Esophagus muscularis mucosa (tissue), 3 donors: ENCODE measurements around the gene SLFN12.

Source experiments
- POLR2A ChIP-seq: fragments of 450-650 bp; IDR thresholded peaks from one replicate; pipeline ENCODE4 v1.6.1; 2017; ENCODE audit warnings: antibody characterized with exemption, moderate library complexity, mild to moderate bottlenecking, low read depth
- TF ChIP-seq, protein P1 (sequence below), 3 experiments: fragments of 200-600 bp in 2 of 3; fragments of 450-650 bp in 1 of 3; sonication (generic) in 2 of 3; IDR thresholded peaks; one replicate each; pipeline ENCODE4 v1.5.1; 2017 to 2019; ENCODE audit warnings: antibody characterized with exemption in 3 of 3, mild to moderate bottlenecking in 2 of 3, moderate library complexity in 1 of 3

DNA sequence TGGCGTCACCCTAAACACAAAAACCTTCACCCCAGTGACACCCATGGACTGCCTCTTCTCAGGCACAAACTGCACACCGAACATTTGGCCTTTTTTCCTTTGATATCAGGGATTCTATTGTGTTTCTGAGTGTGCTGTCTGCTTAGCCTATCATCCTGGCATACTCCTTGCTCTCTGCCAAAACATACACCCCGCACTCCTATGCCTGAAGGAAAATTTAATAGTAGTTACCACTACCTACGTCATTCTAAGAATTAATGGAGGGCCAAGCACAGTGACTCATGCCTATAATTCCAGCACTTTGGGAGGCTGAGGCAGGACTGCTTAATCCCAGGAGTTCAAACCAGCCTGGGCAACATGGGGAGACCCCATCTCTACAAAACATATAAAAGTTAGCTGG is 36.2 kb upstream of the SLFN12 start:
- TF ChIP-seq, protein P1, sequence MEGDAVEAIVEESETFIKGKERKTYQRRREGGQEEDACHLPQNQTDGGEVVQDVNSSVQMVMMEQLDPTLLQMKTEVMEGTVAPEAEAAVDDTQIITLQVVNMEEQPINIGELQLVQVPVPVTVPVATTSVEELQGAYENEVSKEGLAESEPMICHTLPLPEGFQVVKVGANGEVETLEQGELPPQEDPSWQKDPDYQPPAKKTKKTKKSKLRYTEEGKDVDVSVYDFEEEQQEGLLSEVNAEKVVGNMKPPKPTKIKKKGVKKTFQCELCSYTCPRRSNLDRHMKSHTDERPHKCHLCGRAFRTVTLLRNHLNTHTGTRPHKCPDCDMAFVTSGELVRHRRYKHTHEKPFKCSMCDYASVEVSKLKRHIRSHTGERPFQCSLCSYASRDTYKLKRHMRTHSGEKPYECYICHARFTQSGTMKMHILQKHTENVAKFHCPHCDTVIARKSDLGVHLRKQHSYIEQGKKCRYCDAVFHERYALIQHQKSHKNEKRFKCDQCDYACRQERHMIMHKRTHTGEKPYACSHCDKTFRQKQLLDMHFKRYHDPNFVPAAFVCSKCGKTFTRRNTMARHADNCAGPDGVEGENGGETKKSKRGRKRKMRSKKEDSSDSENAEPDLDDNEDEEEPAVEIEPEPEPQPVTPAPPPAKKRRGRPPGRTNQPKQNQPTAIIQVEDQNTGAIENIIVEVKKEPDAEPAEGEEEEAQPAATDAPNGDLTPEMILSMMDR (IDR thresholded peaks at IDR 0.05): no peak
- TF ChIP-seq POLR2A: no peak
